GM23338 (cell line): ENCODE measurements around the gene ZNF441. TPM values are rescaled to one million over a fixed set of nuclear protein-coding genes. Genes with fewer than 3 reads are reported as not detected.

ENCODE experiments used
- ATAC-seq: fragments of 200-7000 bp; cut with Tn5 transposase; 3 replicates; pipeline ENCODE4 v1.9.1; 2020
- DNase-seq: peaks from one replicate; pipeline ENCODE4 v3.0.0-alpha.2; 2015; ENCODE audit warnings: low spot score
- H2AFZ ChIP-seq: fragments of 200-600 bp; sonication (generic); 2 replicates; pipeline ENCODE4 v1.8.0; 2016; ENCODE audit warnings: antibody characterized with exemption, mild to moderate bottlenecking, moderate library complexity
- H3F3A ChIP-seq: fragments of 200-600 bp; sonication (generic); replicated peaks from 2 replicates; pipeline ENCODE4 v1.8.0; 2017; ENCODE audit warnings: antibody characterized with exemption, mixed run types, low read depth
- H3K27ac ChIP-seq: fragments of 200-600 bp; sonication (generic); 2 replicates; pipeline ENCODE4 v1.6.1; 2016; ENCODE audit warnings: low read depth
- H3K27me3 ChIP-seq: fragments of 200-600 bp; sonication (generic); 2 replicates; pipeline ENCODE4 v1.8.0; 2016; ENCODE audit warnings: mild to moderate bottlenecking, mixed run types, moderate library complexity; ENCODE audit not compliant: insufficient read depth
- H3K36me3 ChIP-seq: fragments of 200-600 bp; sonication (generic); 2 replicates; pipeline ENCODE4 v1.8.0; 2016; ENCODE audit warnings: mild to moderate bottlenecking; ENCODE audit not compliant: insufficient read depth
- H3K4me1 ChIP-seq: fragments of 200-600 bp; sonication (generic); 2 replicates; pipeline ENCODE4 v1.8.0; 2016; ENCODE audit warnings: mild to moderate bottlenecking, moderate library complexity; ENCODE audit not compliant: insufficient read depth
- H3K4me2 ChIP-seq: fragments of 200-600 bp; sonication (generic); 2 replicates; pipeline ENCODE4 v1.7.1; 2017; ENCODE audit warnings: mixed run types
- H3K4me3 ChIP-seq: fragments of 200-600 bp; sonication (generic); 2 replicates; pipeline ENCODE4 v1.6.1; 2016; ENCODE audit warnings: mixed run types
- H3K79me2 ChIP-seq: fragments of 200-600 bp; sonication (generic); replicated peaks from 2 replicates; pipeline ENCODE4 v1.8.0; 2017; ENCODE audit warnings: mild to moderate bottlenecking; ENCODE audit not compliant: insufficient read depth
- H3K9me2 ChIP-seq: fragments of 200-600 bp; sonication (generic); 2 replicates; pipeline ENCODE4 v1.8.0; 2017; ENCODE audit not compliant: insufficient read depth
- H4K20me1 ChIP-seq: fragments of 200-600 bp; sonication (generic); replicated peaks from 2 replicates; pipeline ENCODE4 v1.8.0; 2017; ENCODE audit warnings: mild to moderate bottlenecking; ENCODE audit not compliant: insufficient read depth
- H3K27ac Mint-ChIP-seq: 2 replicates; pipeline ENCODE4 v1.8.0; 2020; ENCODE audit warnings: inconsistent platforms, mild to moderate bottlenecking, moderate library complexity, mixed read lengths
- H3K27me3 Mint-ChIP-seq: 3 replicates; pipeline ENCODE4 v1.8.0; 2022; ENCODE audit warnings: low read depth, mild to moderate bottlenecking, moderate library complexity, mixed read lengths, inconsistent platforms; ENCODE audit not compliant: insufficient read depth, poor library complexity
- H3K36me3 Mint-ChIP-seq: 3 replicates; pipeline ENCODE4 v1.8.0; 2021; ENCODE audit warnings: low read depth, mild to moderate bottlenecking, inconsistent platforms, moderate library complexity, mixed read lengths
- H3K4me1 Mint-ChIP-seq: 3 replicates; pipeline ENCODE4 v1.8.0; 2020; ENCODE audit warnings: mild to moderate bottlenecking, inconsistent platforms, mixed read lengths
- H3K4me3 Mint-ChIP-seq: 3 replicates; pipeline ENCODE4 v1.8.0; 2021; ENCODE audit warnings: moderate library complexity, mild to moderate bottlenecking, inconsistent platforms, mixed read lengths
- H3K9me3 Mint-ChIP-seq: 3 replicates; pipeline ENCODE4 v1.8.0; 2020; ENCODE audit warnings: moderate library complexity, mild to moderate bottlenecking, inconsistent platforms, mixed read lengths
- CREB1 ChIP-seq: fragments of 250-450 bp; sonication (Bioruptor Pico); IDR thresholded peaks from 2 replicates; pipeline ENCODE4 v1.5.0; 2020; ENCODE audit warnings: low read depth, mild to moderate bottlenecking, moderate library complexity
- CTCF ChIP-seq, 2 experiments: fragments of 200-600 bp in 1 of 2; sonication (generic) in 1 of 2; conservative IDR thresholded peaks; 2 replicates each; pipeline versions ENCODE4 v1.5.1 to v1.6.1; 2016 to 2017; ENCODE audit warnings: antibody characterized with exemption in 2 of 2, low read depth in 2 of 2, mild to moderate bottlenecking in 2 of 2, moderate library complexity in 1 of 2
- EZH2phosphoT487 ChIP-seq: fragments of 200-600 bp; sonication (generic); IDR thresholded peaks from one replicate; pipeline ENCODE4 v1.8.1; 2018; ENCODE audit warnings: antibody characterized with exemption; ENCODE audit not compliant: unreplicated experiment
- POLR2AphosphoS5 ChIP-seq: IDR thresholded peaks from 2 replicates; pipeline ENCODE4 v1.6.1; 2016; ENCODE audit warnings: antibody characterized with exemption, low read depth
- REST ChIP-seq: IDR thresholded peaks from one replicate; pipeline ENCODE4 v1.6.1; 2018; ENCODE audit warnings: antibody characterized with exemption; ENCODE audit not compliant: unreplicated experiment
- STAT1 ChIP-seq: IDR thresholded peaks from one replicate; pipeline ENCODE4 v1.6.1; 2016; ENCODE audit warnings: antibody characterized with exemption; ENCODE audit not compliant: unreplicated experiment
- ZNF114 ChIP-seq: fragments of 250-450 bp; sonication (Bioruptor Pico); IDR thresholded peaks from 2 replicates; pipeline ENCODE4 v1.5.0; 2020; ENCODE audit warnings: mild to moderate bottlenecking, moderate library complexity
- ZNF331 ChIP-seq: fragments of 250-450 bp; sonication (Bioruptor Pico); IDR thresholded peaks from 2 replicates; pipeline ENCODE4 v1.5.0; 2020; ENCODE audit warnings: low read depth, mild to moderate bottlenecking, moderate library complexity
- polyA plus RNA-seq: library from polyadenylated mRNA; unstranded; fragments of >200 nt; fragmentation: Nextera tagmentation; extraction: Ambion mirVana; gene quantifications from 2 replicates; pipeline ENCODE4 v1.2.1, GENCODE V29; 2016
- total RNA-seq: library from RNA; depleted of rRNA; stranded (reverse); fragments of >200 nt; shearing (Covaris generic); gene quantifications from 2 replicates; pipeline ENCODE4 v1.2.3, GENCODE V29; 2014
- TF ChIP-seq, protein P1 (sequence below): fragments of 250-450 bp; sonication (Bioruptor Pico); IDR thresholded peaks from 2 replicates; pipeline ENCODE4 v1.5.0; 2020; ENCODE audit warnings: mild to moderate bottlenecking, moderate library complexity

ZNF441 gene
- total and polyA plus RNA-seq, 2 experiments from 2014 or later, result 0.40 to 0.52 TPM

DNA sequence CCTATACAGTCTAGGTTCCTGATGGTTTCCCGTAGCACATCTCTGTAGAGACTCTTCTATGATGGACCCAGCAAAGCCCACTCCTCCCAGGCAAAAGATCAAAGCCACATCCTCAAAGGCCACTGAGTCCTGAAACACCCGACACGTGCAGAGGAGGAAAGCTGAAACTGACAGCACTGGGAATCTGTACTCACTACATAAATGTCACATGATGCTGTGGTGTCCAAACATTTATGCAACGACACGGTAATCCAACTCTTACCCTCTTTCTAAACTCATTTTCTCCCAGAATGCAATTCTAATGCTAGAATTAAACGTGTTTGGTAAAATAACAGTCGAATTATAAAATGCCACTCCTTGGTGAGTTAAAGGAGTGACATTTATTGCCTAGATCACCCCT is 7.0 kb upstream of the ZNF441 start:
- no peaks in the 10 kb centered on the region for H4K20me1 ChIP-seq

More for the DNA sequence above, 7.0 kb upstream of the ZNF441 start:
- H3K4me3 ChIP-seq, result no peak overlapping the region
- H2AFZ ChIP-seq, result no peak overlapping the region
- H3K27me3 Mint-ChIP-seq, result no peaks in the 10 kb centered on the region
- H3K27ac Mint-ChIP-seq, result no peak overlapping the region
- no peak overlapping the region for H3K27ac ChIP-seq
- H3K36me3 ChIP-seq, result 0 out of 2 replicates have a peak, but pooled peaks cover 3% of the 10 kb centered on the region
- no peaks in the 10 kb centered on the region; the same call in 1 of the 2 replicates for H3K27me3 ChIP-seq
- DNase-seq (no peak), ATAC-seq (no peak)
- H3F3A ChIP-seq, result no peaks in the 10 kb centered on the region
- TF ChIP-seq CTCF (conservative IDR thresholded peaks at IDR 0.05; ENCODE audit: low read depth in 2 of 2) (no peak), POLR2AphosphoS5 (no peak), CREB1 (no peak), STAT1 (no peak), ZNF114 (CRISPR knock-in tag) (no peak), EZH2phosphoT487 (no peak), ZNF331 (CRISPR knock-in tag) (no peak), REST (no peak)
- TF ChIP-seq, protein P1, sequence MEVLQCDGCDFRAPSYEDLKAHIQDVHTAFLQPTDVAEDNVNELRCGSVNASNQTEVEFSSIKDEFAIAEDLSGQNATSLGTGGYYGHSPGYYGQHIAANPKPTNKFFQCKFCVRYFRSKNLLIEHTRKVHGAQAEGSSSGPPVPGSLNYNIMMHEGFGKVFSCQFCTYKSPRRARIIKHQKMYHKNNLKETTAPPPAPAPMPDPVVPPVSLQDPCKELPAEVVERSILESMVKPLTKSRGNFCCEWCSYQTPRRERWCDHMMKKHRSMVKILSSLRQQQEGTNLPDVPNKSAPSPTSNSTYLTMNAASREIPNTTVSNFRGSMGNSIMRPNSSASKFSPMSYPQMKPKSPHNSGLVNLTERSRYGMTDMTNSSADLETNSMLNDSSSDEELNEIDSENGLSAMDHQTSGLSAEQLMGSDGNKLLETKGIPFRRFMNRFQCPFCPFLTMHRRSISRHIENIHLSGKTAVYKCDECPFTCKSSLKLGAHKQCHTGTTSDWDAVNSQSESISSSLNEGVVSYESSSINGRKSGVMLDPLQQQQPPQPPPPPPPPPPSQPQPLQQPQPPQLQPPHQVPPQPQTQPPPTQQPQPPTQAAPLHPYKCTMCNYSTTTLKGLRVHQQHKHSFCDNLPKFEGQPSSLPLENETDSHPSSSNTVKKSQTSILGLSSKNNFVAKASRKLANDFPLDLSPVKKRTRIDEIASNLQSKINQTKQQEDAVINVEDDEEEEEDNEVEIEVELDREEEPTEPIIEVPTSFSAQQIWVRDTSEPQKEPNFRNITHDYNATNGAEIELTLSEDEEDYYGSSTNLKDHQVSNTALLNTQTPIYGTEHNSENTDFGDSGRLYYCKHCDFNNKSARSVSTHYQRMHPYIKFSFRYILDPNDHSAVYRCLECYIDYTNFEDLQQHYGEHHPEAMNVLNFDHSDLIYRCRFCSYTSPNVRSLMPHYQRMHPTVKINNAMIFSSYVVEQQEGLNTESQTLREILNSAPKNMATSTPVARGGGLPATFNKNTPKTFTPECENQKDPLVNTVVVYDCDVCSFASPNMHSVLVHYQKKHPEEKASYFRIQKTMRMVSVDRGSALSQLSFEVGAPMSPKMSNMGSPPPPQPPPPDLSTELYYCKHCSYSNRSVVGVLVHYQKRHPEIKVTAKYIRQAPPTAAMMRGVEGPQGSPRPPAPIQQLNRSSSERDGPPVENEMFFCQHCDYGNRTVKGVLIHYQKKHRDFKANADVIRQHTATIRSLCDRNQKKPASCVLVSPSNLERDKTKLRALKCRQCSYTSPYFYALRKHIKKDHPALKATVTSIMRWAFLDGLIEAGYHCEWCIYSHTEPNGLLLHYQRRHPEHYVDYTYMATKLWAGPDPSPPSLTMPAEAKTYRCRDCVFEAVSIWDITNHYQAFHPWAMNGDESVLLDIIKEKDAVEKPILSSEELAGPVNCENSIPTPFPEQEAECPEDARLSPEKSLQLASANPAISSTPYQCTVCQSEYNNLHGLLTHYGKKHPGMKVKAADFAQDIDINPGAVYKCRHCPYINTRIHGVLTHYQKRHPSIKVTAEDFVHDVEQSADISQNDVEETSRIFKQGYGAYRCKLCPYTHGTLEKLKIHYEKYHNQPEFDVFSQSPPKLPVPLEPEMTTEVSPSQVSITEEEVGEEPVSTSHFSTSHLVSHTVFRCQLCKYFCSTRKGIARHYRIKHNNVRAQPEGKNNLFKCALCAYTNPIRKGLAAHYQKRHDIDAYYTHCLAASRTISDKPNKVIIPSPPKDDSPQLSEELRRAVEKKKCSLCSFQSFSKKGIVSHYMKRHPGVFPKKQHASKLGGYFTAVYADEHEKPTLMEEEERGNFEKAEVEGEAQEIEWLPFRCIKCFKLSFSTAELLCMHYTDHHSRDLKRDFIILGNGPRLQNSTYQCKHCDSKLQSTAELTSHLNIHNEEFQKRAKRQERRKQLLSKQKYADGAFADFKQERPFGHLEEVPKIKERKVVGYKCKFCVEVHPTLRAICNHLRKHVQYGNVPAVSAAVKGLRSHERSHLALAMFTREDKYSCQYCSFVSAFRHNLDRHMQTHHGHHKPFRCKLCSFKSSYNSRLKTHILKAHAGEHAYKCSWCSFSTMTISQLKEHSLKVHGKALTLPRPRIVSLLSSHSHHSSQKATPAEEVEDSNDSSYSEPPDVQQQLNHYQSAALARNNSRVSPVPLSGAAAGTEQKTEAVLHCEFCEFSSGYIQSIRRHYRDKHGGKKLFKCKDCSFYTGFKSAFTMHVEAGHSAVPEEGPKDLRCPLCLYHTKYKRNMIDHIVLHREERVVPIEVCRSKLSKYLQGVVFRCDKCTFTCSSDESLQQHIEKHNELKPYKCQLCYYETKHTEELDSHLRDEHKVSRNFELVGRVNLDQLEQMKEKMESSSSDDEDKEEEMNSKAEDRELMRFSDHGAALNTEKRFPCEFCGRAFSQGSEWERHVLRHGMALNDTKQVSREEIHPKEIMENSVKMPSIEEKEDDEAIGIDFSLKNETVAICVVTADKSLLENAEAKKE, result no peak
- H3K4me3 Mint-ChIP-seq, result no peak overlapping the region
- H3K4me1 Mint-ChIP-seq, result no peaks in the 10 kb centered on the region
- no peaks in the 10 kb centered on the region; the same call in 1 of the 2 replicates for H3K9me2 ChIP-seq
- no peaks in the 10 kb centered on the region for H3K79me2 ChIP-seq
- H3K36me3 Mint-ChIP-seq, result no peaks in the 10 kb centered on the region; the same call in 2 of the 3 replicates
- H3K4me2 ChIP-seq, result no peak overlapping the region
- peaks cover 79% of the 10 kb centered on the region for H3K9me3 Mint-ChIP-seq
- no peaks in the 10 kb centered on the region for H3K4me1 ChIP-seq
